ENCODE results near the gene CFAP299. TPM values are rescaled to one million over a fixed set of nuclear protein-coding genes. Genes with fewer than 3 reads are reported as not detected.
"Not testable (repeated sequence)": the region's sequence is repeated elsewhere in the genome, so short reads cannot be mapped to it uniquely, and the experiment has no call there.

Gene CFAP299
- total RNA-seq, 4 donors from 2014 or later, result 1.2 TPM; not detected in 3

- no peak for TF ChIP-seq POLR2A (IDR thresholded peaks at IDR 0.05)
- TF ChIP-seq CTCF (IDR thresholded peaks at IDR 0.05), result no peak
- no peak for DNase-seq
- no peak overlapping the region for H3K27ac ChIP-seq
- peaks cover 0 to 7% of the 10 kb centered on the region in 2 donors for H3K27me3 ChIP-seq
- no peaks in the 10 kb centered on the region for H3K36me3 ChIP-seq
- H3K4me3 ChIP-seq, result no peak overlapping the region
- H3K9me3 ChIP-seq, result no peaks in the 10 kb centered on the region
- no peaks in the 10 kb centered on the region for H3K4me1 ChIP-seq
- intact Hi-C loops (cut with DNase I; ENCODE audit: low total_unique reads), result no loop called here
These were observed 4.5 kb downstream of the CFAP299 start for GRCh38 chr4:80340036-80340435.

GRCh38 chr4:80342684-80343083 is 7.2 kb downstream of the CFAP299 start:
- H3K36me3 ChIP-seq; H3K27ac ChIP-seq; H3K27me3 ChIP-seq; intact Hi-C loops (cut with DNase I; ENCODE audit: low total_unique reads); H3K4me1 ChIP-seq; H3K9me3 ChIP-seq; DNase-seq; H3K4me3 ChIP-seq: not testable (repeated sequence)

GRCh38 chr4:80343887-80344286 is 8.4 kb downstream of the CFAP299 start:
- H3K9me3 ChIP-seq, result no peaks in the 10 kb centered on the region
- no peak overlapping the region for H3K27ac ChIP-seq
- no peak overlapping the region for H3K4me3 ChIP-seq
- H3K27me3 ChIP-seq, result no peaks in the 10 kb centered on the region
- TF ChIP-seq POLR2A (IDR thresholded peaks at IDR 0.05) (no peak), CTCF (IDR thresholded peaks at IDR 0.05) (no peak)
- no peaks in the 10 kb centered on the region for H3K36me3 ChIP-seq
- intact Hi-C loops (cut with DNase I; ENCODE audit: low total_unique reads), result no loop called here
- no peak for DNase-seq
- no peaks in the 10 kb centered on the region for H3K4me1 ChIP-seq

GRCh38 chr4:80360084-80360483 is 24.6 kb downstream of the CFAP299 start:
- Histone ChIP-seq H3K27me3 (peaks cover 0 to 3% of the 10 kb centered on the region in 2 donors), H3K4me1 (no peaks in the 10 kb centered on the region), H3K36me3 (no peaks in the 10 kb centered on the region), H3K9me3 (no peaks in the 10 kb centered on the region), H3K27ac (no peak overlapping the region), H3K4me3 (no peak overlapping the region)
- intact Hi-C loops (cut with DNase I; ENCODE audit: low total_unique reads), result no loop called here
- TF ChIP-seq CTCF (IDR thresholded peaks at IDR 0.05) (no peak), POLR2A (IDR thresholded peaks at IDR 0.05) (no peak)
- no peak for DNase-seq

- Histone ChIP-seq H3K27me3 (peaks cover 0 to 3% of the 10 kb centered on the region in 2 donors), H3K9me3 (no peaks in the 10 kb centered on the region), H3K27ac (no peak overlapping the region), H3K4me3 (no peak overlapping the region), H3K36me3 (no peaks in the 10 kb centered on the region), H3K4me1 (no peaks in the 10 kb centered on the region)
- no peak for DNase-seq
- intact Hi-C loops (cut with DNase I; ENCODE audit: low total_unique reads), result no loop called here
- TF ChIP-seq CTCF (IDR thresholded peaks at IDR 0.05), result no peak
- no peak for TF ChIP-seq POLR2A (IDR thresholded peaks at IDR 0.05)
These were observed 25.4 kb downstream of the CFAP299 start for GRCh38 chr4:80360900-80361299.

- no peaks in the 10 kb centered on the region for H3K4me1 ChIP-seq
- intact Hi-C loops (cut with DNase I; ENCODE audit: low total_unique reads), result no loop called here
- TF ChIP-seq POLR2A (IDR thresholded peaks at IDR 0.05), result no peak
- peak in 3 of 4 experiments; percentile 8 to 23 (median 19) for TF ChIP-seq CTCF (IDR thresholded peaks at IDR 0.05)
- peaks cover 0 to 3% of the 10 kb centered on the region in 2 donors for H3K27me3 ChIP-seq
- H3K36me3 ChIP-seq, result no peaks in the 10 kb centered on the region
- H3K4me3 ChIP-seq, result no peak overlapping the region
- H3K27ac ChIP-seq, result no peak overlapping the region
- no peak for DNase-seq
- no peaks in the 10 kb centered on the region for H3K9me3 ChIP-seq
These were observed 25.9 kb downstream of the CFAP299 start for GRCh38 chr4:80361329-80361900.
